KOPT-K1 (cell line): Measurements from ENCODE around the gene PRKAA1.
A peak's percentile ranks its signal among the peaks of the same experiment; 100 is the strongest.
"Not testable (repeated sequence)": the region's sequence is repeated elsewhere in the genome, so short reads cannot be mapped to it uniquely, and the experiment has no call there.

ENCODE experiments used
- H3K27ac ChIP-seq: fragments of 200-600 bp; sonication (generic); 2 replicates; pipeline ENCODE4 v1.5.1; 2016; ENCODE audit warnings: antibody characterized with exemption, mild to moderate bottlenecking, low read depth, low read length; ENCODE audit not compliant: poor library complexity, severe bottlenecking
- H3K36me3 ChIP-seq: fragments of 200-600 bp; sonication (generic); 2 replicates; pipeline ENCODE4 v1.5.1; 2017; ENCODE audit warnings: antibody characterized with exemption, mild to moderate bottlenecking, low read length, moderate library complexity; ENCODE audit not compliant: insufficient read depth
- H3K9me3 ChIP-seq: fragments of 200-600 bp; sonication (generic); 2 replicates; pipeline ENCODE4 v1.5.1; 2017; ENCODE audit warnings: antibody characterized with exemption, low read length, mild to moderate bottlenecking; ENCODE audit not compliant: insufficient read depth, poor library complexity, severe bottlenecking

The PRKAA1 gene

GRCh38 chr5:40828690-40829661 lies 30.8 kb upstream of the PRKAA1 start:
- H3K36me3 ChIP-seq: peaks cover 100% of the 10 kb centered on the region
- H3K9me3 ChIP-seq: no peaks in the 10 kb centered on the region
- H3K27ac ChIP-seq: no peak overlapping the region

DNA sequence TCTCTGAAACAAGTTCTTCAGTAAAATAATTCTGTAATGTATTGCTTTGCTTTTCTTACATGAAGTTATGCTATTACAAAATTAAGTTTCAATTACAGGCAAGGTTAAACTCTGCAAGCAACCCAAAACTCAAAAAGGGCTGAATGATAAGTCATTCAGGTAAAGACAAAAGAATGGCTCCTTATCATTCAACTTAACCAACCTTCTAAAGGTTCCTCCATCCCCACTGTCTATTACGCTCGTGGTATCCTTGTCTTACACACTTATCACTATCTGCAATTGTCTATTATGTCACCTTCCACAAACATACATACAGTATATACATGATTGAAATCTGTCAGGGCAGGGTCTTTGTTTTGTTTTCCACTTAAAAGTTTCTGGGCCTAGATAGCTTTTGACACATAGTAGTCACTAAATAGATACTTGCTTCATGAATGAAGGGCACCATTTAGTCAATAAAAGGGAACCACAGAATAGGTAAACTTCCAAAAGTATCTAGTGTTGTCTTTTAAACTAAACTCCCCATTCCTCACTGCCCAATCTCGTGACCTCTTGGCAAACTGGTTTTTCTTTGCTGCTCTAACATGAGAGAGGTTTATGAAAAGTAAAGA lies 30.0 kb upstream of the PRKAA1 start:
- H3K36me3 ChIP-seq: peaks cover 93% of the 10 kb centered on the region
- H3K9me3 ChIP-seq: no peaks in the 10 kb centered on the region
- H3K27ac ChIP-seq: no peak overlapping the region

GRCh38 chr5:40827188-40827977 lies 29.2 kb upstream of the PRKAA1 start:
- peaks cover 91% of the 10 kb centered on the region for H3K36me3 ChIP-seq
- no peak overlapping the region for H3K27ac ChIP-seq
- no peaks in the 10 kb centered on the region for H3K9me3 ChIP-seq

DNA sequence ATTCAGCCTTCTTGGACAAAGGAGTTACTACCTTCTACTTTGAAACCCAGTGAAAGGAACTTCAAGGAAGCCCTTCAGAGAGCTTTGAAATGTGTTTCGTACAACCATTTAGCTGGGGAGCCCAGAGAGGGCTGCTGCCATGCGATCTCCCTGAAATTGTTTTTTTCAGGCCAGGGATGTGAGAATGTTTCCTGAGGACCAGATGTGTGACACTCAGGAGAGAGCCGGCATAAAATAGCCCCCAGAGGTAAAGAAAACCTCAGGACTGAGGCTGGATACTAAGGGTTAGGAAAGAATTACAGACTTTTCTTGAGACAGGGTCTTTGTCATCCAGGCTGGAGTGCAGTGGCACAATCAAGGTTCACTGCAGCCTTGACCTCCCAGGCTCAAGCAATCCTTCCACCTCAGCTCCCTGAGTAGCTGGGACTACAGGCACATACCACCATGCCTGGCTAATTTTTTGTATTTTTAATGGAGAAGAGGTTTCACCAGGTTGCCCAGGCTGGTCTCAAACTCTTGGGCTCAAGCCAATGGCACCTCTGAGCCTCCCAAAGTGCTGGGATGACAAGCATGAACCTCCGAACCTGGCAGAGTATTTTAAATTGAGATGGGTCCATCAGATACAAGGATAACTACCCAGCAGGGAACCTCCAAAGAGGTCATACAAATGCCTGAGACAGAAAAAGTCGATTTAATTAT lies 28.5 kb upstream of the PRKAA1 start:
- Histone ChIP-seq H3K27ac (no peak overlapping the region), H3K9me3 (no peaks in the 10 kb centered on the region), H3K36me3 (peaks cover 91% of the 10 kb centered on the region)

- peaks cover 87% of the 10 kb centered on the region for H3K36me3 ChIP-seq
- not testable (repeated sequence) for H3K27ac ChIP-seq, H3K9me3 ChIP-seq
Measured at GRCh38 chr5:40825461-40826043, 27.4 kb upstream of the PRKAA1 start.

DNA sequence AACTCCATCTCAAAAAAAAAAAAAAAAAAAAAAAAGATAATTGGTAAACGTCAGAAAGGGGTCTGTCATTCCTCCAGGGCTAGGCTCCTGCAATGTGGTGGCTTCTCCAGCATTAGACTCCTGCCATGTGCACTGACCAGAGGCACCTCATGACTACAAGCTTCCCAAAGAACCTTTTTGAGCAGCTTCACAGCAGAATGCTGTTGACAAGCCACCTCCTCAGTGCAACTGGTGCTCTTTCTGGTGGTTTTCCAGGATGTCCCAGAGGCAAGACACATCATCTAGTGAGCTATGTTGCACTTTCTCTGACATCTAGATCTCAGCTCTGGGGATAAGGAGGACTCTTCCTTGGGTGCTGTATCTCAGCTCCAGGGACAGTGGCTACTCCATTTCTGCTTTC lies 25.3 kb upstream of the PRKAA1 start:
- Histone ChIP-seq H3K36me3 (peaks cover 66% of the 10 kb centered on the region), H3K27ac (no peak overlapping the region), H3K9me3 (no peaks in the 10 kb centered on the region)

DNA sequence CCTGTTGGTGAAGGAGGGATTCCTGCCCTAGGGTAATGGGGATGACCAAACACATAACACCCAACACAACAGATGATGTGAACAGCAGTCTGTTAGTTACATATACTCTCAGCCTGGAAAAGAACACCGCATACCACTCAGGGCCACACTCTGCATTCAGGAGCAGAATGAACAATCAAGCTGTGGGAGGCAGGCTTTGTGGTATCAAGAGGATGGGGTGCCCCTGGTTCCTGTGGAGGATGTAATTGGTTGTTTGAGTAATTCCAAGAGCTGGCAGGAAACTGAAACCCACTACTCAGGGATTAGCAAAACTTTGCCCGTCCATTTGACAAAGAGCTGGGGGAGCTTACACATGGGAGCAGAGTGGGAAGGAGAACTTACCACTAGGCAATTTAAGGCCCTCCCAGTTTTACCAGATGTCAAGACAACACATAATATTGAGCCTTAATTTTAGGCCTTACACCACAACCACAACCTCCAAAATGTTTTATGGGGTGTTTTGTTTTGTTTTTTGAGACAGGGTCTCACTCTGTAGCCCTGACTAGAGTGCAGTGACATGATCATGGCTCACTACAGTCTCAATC lies 15.6 kb upstream of the PRKAA1 start:
- H3K27ac ChIP-seq: no peak overlapping the region

GRCh38 chr5:40812125-40812524 lies 14.0 kb upstream of the PRKAA1 start:
- Histone ChIP-seq H3K9me3 (no peaks in the 10 kb centered on the region), H3K27ac (no peak overlapping the region), H3K36me3 (no peaks in the 10 kb centered on the region)

More for the DNA sequence above, 15.6 kb upstream of the PRKAA1 start:
- Histone ChIP-seq H3K36me3 (no peaks in the 10 kb centered on the region), H3K9me3 (no peaks in the 10 kb centered on the region)

- Histone ChIP-seq H3K27ac (no peak overlapping the region), H3K36me3 (no peaks in the 10 kb centered on the region), H3K9me3 (no peaks in the 10 kb centered on the region)
Measured at GRCh38 chr5:40801771-40802562, 3.8 kb upstream of the PRKAA1 start.

- Histone ChIP-seq H3K27ac (no peak overlapping the region), H3K9me3 (no peaks in the 10 kb centered on the region), H3K36me3 (peaks cover 10% of the 10 kb centered on the region; the same call in 1 of the 2 replicates)
Measured at GRCh38 chr5:40799258-40799657, 1.1 kb upstream of the PRKAA1 start.

DNA sequence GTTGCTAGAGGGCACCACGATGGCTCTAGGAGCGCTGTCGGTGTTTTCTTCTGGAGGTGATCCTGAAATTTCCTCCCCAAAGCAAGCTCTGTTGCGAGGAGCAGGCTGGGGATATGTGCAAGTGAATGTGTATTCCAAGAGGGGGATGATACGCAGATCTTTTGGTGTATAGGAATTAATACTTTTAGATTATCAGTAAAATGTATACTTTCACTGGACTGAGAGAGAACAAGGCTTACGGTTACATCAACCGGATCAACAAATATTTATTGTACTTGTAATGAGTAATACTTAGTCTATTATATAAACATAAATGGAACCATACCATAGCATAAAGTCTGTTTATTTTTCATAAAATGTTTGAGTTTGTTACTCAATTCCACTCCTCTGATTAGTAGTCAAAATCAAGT lies 632 bp upstream of the PRKAA1 start:
- H3K36me3 ChIP-seq: peaks cover 10% of the 10 kb centered on the region; the same call in 1 of the 2 replicates
- H3K9me3 ChIP-seq: no peaks in the 10 kb centered on the region
- H3K27ac ChIP-seq: peak overlapping the region; percentile 84

DNA sequence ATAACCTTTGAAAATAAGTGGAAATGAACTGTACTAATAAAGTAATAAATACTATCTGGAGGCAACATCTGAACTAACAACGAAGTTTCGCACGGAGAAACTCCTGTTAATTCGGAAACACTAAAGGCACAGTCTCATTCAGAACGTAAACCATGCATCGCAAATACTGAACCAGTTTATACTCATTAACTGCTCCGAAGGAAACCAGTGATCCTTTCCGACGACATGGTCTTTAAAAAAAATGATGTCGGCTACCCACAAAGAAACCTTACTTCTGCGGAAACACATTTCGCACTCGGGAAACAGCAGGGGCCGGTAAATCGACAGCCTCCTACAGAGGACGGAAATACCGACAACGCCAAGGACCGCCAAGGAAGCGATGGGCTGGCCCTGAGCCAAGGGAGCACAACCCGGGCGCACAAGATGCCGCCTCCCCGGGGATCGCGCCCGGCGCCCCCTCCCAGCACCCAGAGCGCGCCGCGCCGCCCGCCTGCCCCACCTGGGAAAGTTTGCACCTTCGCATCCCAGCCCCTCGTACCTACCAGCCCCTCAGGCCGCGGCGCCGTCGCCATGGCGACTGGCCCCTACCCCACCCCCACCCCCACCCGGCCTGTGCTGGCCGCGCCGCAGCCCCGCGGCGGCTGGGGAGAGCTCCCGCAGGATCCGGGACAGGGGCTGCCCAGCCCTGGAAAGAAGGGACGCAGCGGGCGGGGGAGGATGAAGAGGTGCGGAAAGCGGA lies 732 bp downstream of the PRKAA1 start:
- Histone ChIP-seq H3K27ac (peak overlapping the region; percentile 84), H3K36me3 (peaks cover 10% of the 10 kb centered on the region; the same call in 1 of the 2 replicates), H3K9me3 (no peaks in the 10 kb centered on the region)

DNA sequence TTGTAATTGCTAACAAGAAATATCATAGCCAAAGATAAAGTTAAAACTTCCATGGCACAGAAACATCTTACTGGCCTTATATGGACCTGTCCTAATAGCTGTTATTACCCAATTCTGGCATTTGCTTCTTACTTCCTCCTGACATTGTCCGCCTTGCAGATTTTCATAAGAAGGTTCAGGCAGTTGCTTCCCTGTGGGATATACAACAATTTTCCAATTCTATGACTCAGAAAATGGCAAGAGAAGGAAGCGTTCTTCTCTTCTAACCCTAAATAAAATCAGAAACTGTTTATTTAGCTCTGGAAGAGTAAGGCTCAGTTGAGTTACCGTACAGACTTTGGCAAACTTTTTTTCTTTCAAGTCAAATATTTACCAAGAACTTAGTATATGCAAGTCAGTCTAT lies 1.7 kb downstream of the PRKAA1 start:
- peaks cover 10% of the 10 kb centered on the region; the same call in 1 of the 2 replicates for H3K36me3 ChIP-seq
- no peaks in the 10 kb centered on the region for H3K9me3 ChIP-seq
- H3K27ac ChIP-seq: peak overlapping the region; percentile 84
